ENCODE measurements around the gene RBMS1.
"Not testable (repeated sequence)": the region's sequence is repeated elsewhere in the genome, so short reads cannot be mapped to it uniquely, and the experiment has no call there.

RBMS1 gene

DNA sequence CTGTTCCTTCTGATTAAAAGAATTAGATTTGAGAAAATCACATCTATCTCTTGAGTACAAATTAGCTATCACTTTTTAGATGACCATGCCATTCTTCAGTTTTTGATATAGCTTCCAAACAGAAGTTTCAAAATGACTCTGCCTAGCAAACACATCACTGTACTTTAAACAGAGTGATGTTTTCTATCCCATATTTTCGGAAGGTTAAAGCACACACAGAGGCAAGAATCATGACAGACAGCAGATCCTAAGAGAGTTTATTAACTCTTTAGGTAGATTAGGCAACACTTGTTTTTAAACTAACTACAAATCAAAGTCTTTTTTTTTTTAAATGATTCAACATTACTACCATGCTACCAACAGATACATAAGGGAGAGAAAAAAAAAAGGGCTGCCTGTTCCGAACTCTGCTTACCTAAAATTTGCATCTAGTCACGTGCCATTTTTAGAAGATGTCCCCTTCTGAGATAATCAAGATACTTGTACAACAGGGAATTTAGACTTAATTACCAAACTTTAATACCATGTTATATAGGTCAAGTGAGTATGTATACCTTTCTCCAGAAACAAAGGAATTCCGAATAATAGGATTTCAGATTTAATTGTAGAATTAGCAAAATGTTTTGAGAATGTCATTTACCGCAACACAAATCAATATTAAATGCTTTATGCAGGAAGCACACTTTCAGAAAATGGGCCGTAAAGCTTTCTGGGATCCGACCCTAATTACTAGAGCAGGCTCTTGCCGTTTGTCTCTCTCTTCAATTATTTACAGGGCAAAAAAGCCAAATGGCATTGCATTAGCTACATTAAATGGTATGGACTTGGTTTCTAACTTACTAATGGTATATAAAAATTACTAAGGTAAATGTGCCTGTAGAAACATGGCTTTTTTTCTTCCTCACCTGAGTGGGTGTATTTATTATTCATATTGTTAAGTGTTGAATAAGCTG, 2.6 kb downstream of the RBMS1 start:
- no peak for TF ChIP-seq CTCF (IDR thresholded peaks at IDR 0.05; ENCODE audit: extremely low read depth, missing control alignments)
- no peak for DNase-seq (ENCODE audit: low spot score)

DNA sequence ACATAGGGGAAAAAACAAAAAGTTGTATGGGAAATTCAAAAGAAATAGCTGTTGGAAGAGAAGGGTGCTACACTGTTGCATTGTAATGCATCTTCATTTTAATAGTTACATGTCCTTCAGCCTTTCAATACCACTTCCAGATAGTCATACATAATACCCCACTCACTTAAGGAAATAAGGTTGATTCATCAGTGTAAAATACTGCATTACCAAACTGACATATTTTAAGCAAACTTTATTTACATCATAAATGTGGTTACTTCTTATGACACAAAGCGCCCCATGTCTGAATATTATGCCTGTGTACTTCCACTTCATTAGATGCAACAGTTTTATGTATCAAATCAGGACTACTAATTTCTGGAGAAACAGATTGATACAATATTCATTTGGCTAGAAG, 4.5 kb downstream of the RBMS1 start:
- TF ChIP-seq CTCF (IDR thresholded peaks at IDR 0.05; ENCODE audit: extremely low read depth, missing control alignments), result no peak
- no peak for DNase-seq (ENCODE audit: low spot score)

DNA sequence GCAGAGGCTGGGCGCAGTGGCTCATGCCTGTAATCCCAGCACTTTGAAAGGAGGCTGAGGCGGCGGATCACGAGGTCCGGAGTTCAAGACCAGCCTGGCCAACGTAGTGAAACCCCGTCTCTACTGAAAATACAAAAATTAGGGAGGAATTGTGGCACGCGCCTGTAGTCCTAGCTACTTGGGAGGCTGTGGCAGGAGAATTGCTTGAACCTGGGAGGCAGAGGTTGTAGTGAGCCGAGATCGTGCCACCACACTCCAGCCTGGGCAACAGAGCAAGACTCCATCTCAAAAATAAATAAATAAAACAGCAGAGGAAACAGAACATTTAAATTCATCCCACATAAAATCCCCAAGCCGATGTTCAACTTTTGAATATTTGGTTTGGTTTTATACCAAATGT, 5.3 kb downstream of the RBMS1 start:
- DNase-seq (ENCODE audit: low spot score), result not testable (repeated sequence)

GRCh38 chr2:160486341-160486740, 7.3 kb downstream of the RBMS1 start:
- no peak for TF ChIP-seq CTCF (IDR thresholded peaks at IDR 0.05; ENCODE audit: extremely low read depth, missing control alignments)
- DNase-seq (ENCODE audit: low spot score), result no peak

DNA sequence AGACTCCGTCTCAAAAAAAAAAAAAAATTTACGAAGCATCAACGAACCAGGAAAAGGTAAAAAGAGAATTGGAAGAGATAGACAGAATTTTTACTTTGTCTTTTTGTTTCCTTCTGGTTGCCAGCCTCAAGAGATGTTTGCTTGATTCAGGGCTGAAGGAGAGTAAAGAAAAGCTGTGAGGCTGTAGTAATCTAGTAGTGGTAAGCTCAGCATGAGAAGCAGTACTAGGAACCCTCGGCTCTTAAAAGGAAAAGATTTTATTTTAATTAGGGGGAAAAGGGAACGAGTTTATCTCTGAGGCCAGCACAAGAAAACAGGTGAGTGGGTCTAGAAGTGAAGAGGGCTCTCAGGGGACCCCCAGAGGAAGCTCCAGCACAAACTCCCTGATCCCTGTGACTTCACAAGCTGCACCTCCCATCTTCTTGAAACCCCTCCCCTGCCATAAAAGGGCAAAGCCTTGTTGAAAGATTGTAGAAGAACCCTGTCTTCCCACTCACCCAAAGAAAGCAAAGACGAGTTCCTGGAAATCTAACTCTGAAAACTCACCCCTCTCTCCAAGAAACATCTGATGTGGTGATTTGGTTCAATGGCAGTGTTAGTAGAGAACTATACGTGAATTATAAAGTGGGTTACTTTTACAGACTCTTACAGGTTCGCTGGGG, 8.6 kb downstream of the RBMS1 start:
- no peak for TF ChIP-seq CTCF (IDR thresholded peaks at IDR 0.05; ENCODE audit: extremely low read depth, missing control alignments)
- DNase-seq (ENCODE audit: low spot score), result no peak

DNA sequence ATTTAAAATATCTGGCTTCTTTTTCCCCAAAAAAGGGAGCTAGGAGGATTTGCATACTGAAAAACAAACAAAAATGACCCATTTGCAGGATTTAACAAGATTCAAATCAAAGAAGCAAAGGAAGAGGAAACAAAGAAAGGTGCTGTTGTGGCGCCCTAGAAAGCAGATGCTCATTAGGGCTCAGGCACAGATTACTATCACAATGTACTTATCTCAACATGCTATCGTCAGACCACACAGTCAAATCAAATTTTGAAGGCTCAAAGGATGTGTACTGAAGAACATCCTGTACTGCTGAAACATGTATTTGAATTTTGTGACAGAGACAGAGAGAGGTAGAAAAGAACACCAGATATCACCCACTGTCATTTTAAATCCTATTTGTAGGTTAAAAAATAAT, 10.9 kb downstream of the RBMS1 start:
- no peak for TF ChIP-seq CTCF (IDR thresholded peaks at IDR 0.05; ENCODE audit: extremely low read depth, missing control alignments)
- DNase-seq (ENCODE audit: low spot score), result no peak

GRCh38 chr2:160479269-160479668, 14.3 kb downstream of the RBMS1 start:
- no peak for DNase-seq (ENCODE audit: low spot score)
- TF ChIP-seq CTCF (IDR thresholded peaks at IDR 0.05; ENCODE audit: extremely low read depth, missing control alignments), result no peak
